Lower lobe of right lung (tissue), 2 donors: ENCODE results near the gene KIR3DL2. TPM values are rescaled to one million over a fixed set of nuclear protein-coding genes. Genes with fewer than 3 reads are reported as not detected.
A peak's percentile ranks its signal among the peaks of the same experiment; 100 is the strongest.
"Not testable (repeated sequence)": the region's sequence is repeated elsewhere in the genome, so short reads cannot be mapped to it uniquely, and the experiment has no call there.

Experiments used
- ATAC-seq, 2 donors: fragments of 200-7000 bp; cut with Tn5 transposase; one replicate each; pipeline ENCODE4 v1.9.1; 2020 to 2022; ENCODE audit warnings: mild to moderate bottlenecking in 2 of 2, moderate library complexity in 2 of 2
- DNase-seq: peaks from one replicate; pipeline ENCODE4 v3.0.0-alpha.2; 2020
- H3K27ac ChIP-seq: fragments of 200-600 bp; one replicate; pipeline ENCODE4 v1.8.0; 2022
- H3K27me3 ChIP-seq: fragments of 200-600 bp; one replicate; pipeline ENCODE4 v1.8.0; 2022; ENCODE audit warnings: low read depth
- H3K36me3 ChIP-seq: fragments of 200-600 bp; one replicate; pipeline ENCODE4 v1.8.0; 2022; ENCODE audit warnings: mild to moderate bottlenecking
- H3K4me1 ChIP-seq: fragments of 200-600 bp; one replicate; pipeline ENCODE4 v1.8.0; 2022
- H3K4me3 ChIP-seq: fragments of 200-600 bp; one replicate; pipeline ENCODE4 v1.8.0; 2022; ENCODE audit warnings: mild to moderate bottlenecking
- H3K9me3 ChIP-seq: fragments of 200-600 bp; one replicate; pipeline ENCODE4 v1.8.0; 2022
- CTCF ChIP-seq: fragments of 200-600 bp; IDR thresholded peaks from one replicate; pipeline ENCODE4 v1.8.0; 2022; ENCODE audit warnings: antibody characterized with exemption, mild to moderate bottlenecking
- intact Hi-C: fragments of 100-400 bp; cut with DNase I; formaldehyde crosslinking; loops from one replicate; pipeline ENCODE4 v1.11.0; 2022
- total RNA-seq: library from RNA; stranded (reverse); fragmentation: NEBNext Ultra II Directional; extraction: Animal tissue kit (Norgen Biotek cat#: 25700); gene quantifications from one replicate; pipeline ENCODE4 v1.2.1, GENCODE V29; 2021
- donor health status: DM: no; HTN: yes; CAD: no; lungs with severe emphysema.

The KIR3DL2 gene
- total RNA-seq, 1 donor from 2014 or later = not detected

GRCh38 chr19:54817670-54818536, 32.3 kb upstream of the KIR3DL2 start:
- no peak for DNase-seq
- Histone ChIP-seq H3K27me3 (no peaks in the 10 kb centered on the region), H3K4me1 (no peaks in the 10 kb centered on the region), H3K27ac (no peak overlapping the region), H3K36me3 (no peaks in the 10 kb centered on the region), H3K9me3 (no peaks in the 10 kb centered on the region), H3K4me3 (no peak overlapping the region)
- ATAC-seq = no peak
- intact Hi-C loops = no loop called here
- no peak for TF ChIP-seq CTCF

- intact Hi-C loops, H3K27me3 ChIP-seq, H3K4me1 ChIP-seq, H3K36me3 ChIP-seq, H3K27ac ChIP-seq, H3K9me3 ChIP-seq, H3K4me3 ChIP-seq, DNase-seq, ATAC-seq: not testable (repeated sequence)
Measured at GRCh38 chr19:54824416-54824815, 25.8 kb upstream of the KIR3DL2 start.

GRCh38 chr19:54825326-54825725, 24.9 kb upstream of the KIR3DL2 start:
- ATAC-seq, intact Hi-C loops: not testable (repeated sequence)
- DNase-seq = peak; percentile 46

GRCh38 chr19:54828064-54828463, 22.2 kb upstream of the KIR3DL2 start:
- H3K4me3 ChIP-seq, intact Hi-C loops: not testable (repeated sequence)

More at GRCh38 chr19:54825326-54825725, 24.9 kb upstream of the KIR3DL2 start:
- H3K4me3 ChIP-seq, H3K4me1 ChIP-seq, H3K27me3 ChIP-seq, H3K36me3 ChIP-seq, H3K9me3 ChIP-seq, H3K27ac ChIP-seq: not testable (repeated sequence)

GRCh38 chr19:54832496-54832895, 17.7 kb upstream of the KIR3DL2 start, which contains the start of gene KIR2DS4:
KIR2DS4 (plus strand) TSS chr19:54832676.
- intact Hi-C loops, H3K9me3 ChIP-seq, H3K27ac ChIP-seq, H3K4me1 ChIP-seq, H3K4me3 ChIP-seq, DNase-seq, ATAC-seq, H3K27me3 ChIP-seq, H3K36me3 ChIP-seq: not testable (repeated sequence)

More at GRCh38 chr19:54828064-54828463, 22.2 kb upstream of the KIR3DL2 start:
- not testable (repeated sequence) for H3K27ac ChIP-seq, H3K27me3 ChIP-seq, DNase-seq, H3K4me1 ChIP-seq, ATAC-seq, H3K36me3 ChIP-seq, H3K9me3 ChIP-seq

- H3K36me3 ChIP-seq, H3K9me3 ChIP-seq, DNase-seq, H3K27me3 ChIP-seq, H3K4me3 ChIP-seq, H3K27ac ChIP-seq, H3K4me1 ChIP-seq, intact Hi-C loops: not testable (repeated sequence)
- ATAC-seq = peak in 1 of 2 donors; percentile 27
Measured at GRCh38 chr19:54835126-54835525, 15.1 kb upstream of the KIR3DL2 start.

- H3K36me3 ChIP-seq, ATAC-seq, H3K27me3 ChIP-seq, H3K4me1 ChIP-seq, intact Hi-C loops, H3K27ac ChIP-seq, H3K4me3 ChIP-seq, DNase-seq, H3K9me3 ChIP-seq: not testable (repeated sequence)
Measured at GRCh38 chr19:54837522-54837921, 12.7 kb upstream of the KIR3DL2 start.

- H3K9me3 ChIP-seq, DNase-seq, H3K27ac ChIP-seq, H3K36me3 ChIP-seq, intact Hi-C loops, H3K27me3 ChIP-seq, H3K4me3 ChIP-seq, ATAC-seq, H3K4me1 ChIP-seq: not testable (repeated sequence)
Measured at GRCh38 chr19:54843171-54843570, 7.1 kb upstream of the KIR3DL2 start.

GRCh38 chr19:54850930-54851329, 687 bp downstream of the KIR3DL2 start:
- no peak overlapping the region for H3K4me3 ChIP-seq
- ATAC-seq (no peak), DNase-seq (no peak)
- H3K36me3 ChIP-seq = no peaks in the 10 kb centered on the region
- no peaks in the 10 kb centered on the region for H3K4me1 ChIP-seq
- no peaks in the 10 kb centered on the region for H3K9me3 ChIP-seq
- intact Hi-C loops = no loop called here
- no peak for TF ChIP-seq CTCF
- H3K27me3 ChIP-seq = peaks cover 5% of the 10 kb centered on the region
- H3K27ac ChIP-seq = no peak overlapping the region
